ENCODE results near the gene LRRFIP1.

- TF ChIP-seq CTCF (IDR thresholded peaks at IDR 0.05) = no peak
- TF ChIP-seq POLR2A (IDR thresholded peaks at IDR 0.05) = no peak
Observed at GRCh38 chr2:237749002-237749401, 121.6 kb downstream of the LRRFIP1 start.
